ENCODE results near the gene EFHC2.

DNA sequence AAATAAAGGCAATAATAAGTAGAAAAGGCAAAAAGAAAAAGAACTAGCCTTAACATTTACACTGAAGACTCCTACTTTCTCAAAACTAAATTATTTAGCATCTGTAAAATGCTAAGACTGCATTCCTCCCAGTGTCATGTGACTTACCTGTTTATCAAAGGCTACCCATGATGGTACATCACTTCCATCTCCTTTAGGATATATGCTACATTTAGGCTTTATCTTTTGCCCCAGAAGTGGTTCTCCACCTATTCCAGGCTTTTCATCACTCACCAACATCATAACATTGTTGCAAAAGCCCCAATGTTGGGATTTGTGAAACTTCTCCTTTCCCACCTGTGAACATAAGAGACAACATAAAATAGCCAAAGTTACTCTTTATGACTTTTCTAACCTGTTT lies 31.1 kb downstream of the EFHC2 start:
- TF ChIP-seq ZNF70 (CRISPR knock-in tag; IDR thresholded peaks at IDR 0.05) (no peak), ISL1 (CRISPR knock-in tag; IDR thresholded peaks at IDR 0.05) (no peak), BACH2 (CRISPR knock-in tag; IDR thresholded peaks at IDR 0.05; ENCODE audit: borderline replicate concordance) (no peak), ZNF565 (CRISPR knock-in tag; conservative IDR thresholded peaks at IDR 0.05; ENCODE audit: low read depth) (no peak), RARB (CRISPR knock-in tag; IDR thresholded peaks at IDR 0.05) (no peak), ZFP3 (CRISPR knock-in tag; IDR thresholded peaks at IDR 0.05) (no peak), ZC3H10 (CRISPR knock-in tag; IDR thresholded peaks at IDR 0.05) (no peak), ARNTL (CRISPR knock-in tag; IDR thresholded peaks at IDR 0.05; ENCODE audit: borderline replicate concordance, low read depth) (no peak)
- TF ChIP-seq, protein P1, sequence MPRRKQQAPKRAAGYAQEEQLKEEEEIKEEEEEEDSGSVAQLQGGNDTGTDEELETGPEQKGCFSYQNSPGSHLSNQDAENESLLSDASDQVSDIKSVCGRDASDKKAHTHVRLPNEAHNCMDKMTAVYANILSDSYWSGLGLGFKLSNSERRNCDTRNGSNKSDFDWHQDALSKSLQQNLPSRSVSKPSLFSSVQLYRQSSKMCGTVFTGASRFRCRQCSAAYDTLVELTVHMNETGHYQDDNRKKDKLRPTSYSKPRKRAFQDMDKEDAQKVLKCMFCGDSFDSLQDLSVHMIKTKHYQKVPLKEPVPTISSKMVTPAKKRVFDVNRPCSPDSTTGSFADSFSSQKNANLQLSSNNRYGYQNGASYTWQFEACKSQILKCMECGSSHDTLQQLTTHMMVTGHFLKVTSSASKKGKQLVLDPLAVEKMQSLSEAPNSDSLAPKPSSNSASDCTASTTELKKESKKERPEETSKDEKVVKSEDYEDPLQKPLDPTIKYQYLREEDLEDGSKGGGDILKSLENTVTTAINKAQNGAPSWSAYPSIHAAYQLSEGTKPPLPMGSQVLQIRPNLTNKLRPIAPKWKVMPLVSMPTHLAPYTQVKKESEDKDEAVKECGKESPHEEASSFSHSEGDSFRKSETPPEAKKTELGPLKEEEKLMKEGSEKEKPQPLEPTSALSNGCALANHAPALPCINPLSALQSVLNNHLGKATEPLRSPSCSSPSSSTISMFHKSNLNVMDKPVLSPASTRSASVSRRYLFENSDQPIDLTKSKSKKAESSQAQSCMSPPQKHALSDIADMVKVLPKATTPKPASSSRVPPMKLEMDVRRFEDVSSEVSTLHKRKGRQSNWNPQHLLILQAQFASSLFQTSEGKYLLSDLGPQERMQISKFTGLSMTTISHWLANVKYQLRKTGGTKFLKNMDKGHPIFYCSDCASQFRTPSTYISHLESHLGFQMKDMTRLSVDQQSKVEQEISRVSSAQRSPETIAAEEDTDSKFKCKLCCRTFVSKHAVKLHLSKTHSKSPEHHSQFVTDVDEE (CRISPR knock-in tag; IDR thresholded peaks at IDR 0.05), result no peak
- TF ChIP-seq, protein P2, sequence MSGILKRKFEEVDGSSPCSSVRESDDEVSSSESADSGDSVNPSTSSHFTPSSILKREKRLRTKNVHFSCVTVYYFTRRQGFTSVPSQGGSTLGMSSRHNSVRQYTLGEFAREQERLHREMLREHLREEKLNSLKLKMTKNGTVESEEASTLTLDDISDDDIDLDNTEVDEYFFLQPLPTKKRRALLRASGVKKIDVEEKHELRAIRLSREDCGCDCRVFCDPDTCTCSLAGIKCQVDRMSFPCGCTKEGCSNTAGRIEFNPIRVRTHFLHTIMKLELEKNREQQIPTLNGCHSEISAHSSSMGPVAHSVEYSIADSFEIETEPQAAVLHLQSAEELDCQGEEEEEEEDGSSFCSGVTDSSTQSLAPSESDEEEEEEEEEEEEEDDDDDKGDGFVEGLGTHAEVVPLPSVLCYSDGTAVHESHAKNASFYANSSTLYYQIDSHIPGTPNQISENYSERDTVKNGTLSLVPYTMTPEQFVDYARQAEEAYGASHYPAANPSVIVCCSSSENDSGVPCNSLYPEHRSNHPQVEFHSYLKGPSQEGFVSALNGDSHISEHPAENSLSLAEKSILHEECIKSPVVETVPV (CRISPR knock-in tag; IDR thresholded peaks at IDR 0.05), result no peak
- TF ChIP-seq, protein P3, sequence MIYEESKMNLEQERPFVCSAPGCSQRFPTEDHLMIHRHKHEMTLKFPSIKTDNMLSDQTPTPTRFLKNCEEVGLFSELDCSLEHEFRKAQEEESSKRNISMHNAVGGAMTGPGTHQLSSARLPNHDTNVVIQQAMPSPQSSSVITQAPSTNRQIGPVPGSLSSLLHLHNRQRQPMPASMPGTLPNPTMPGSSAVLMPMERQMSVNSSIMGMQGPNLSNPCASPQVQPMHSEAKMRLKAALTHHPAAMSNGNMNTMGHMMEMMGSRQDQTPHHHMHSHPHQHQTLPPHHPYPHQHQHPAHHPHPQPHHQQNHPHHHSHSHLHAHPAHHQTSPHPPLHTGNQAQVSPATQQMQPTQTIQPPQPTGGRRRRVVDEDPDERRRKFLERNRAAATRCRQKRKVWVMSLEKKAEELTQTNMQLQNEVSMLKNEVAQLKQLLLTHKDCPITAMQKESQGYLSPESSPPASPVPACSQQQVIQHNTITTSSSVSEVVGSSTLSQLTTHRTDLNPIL (CRISPR knock-in tag; IDR thresholded peaks at IDR 0.05; ENCODE audit: low read depth), result no peak
- TF ChIP-seq, protein P4, sequence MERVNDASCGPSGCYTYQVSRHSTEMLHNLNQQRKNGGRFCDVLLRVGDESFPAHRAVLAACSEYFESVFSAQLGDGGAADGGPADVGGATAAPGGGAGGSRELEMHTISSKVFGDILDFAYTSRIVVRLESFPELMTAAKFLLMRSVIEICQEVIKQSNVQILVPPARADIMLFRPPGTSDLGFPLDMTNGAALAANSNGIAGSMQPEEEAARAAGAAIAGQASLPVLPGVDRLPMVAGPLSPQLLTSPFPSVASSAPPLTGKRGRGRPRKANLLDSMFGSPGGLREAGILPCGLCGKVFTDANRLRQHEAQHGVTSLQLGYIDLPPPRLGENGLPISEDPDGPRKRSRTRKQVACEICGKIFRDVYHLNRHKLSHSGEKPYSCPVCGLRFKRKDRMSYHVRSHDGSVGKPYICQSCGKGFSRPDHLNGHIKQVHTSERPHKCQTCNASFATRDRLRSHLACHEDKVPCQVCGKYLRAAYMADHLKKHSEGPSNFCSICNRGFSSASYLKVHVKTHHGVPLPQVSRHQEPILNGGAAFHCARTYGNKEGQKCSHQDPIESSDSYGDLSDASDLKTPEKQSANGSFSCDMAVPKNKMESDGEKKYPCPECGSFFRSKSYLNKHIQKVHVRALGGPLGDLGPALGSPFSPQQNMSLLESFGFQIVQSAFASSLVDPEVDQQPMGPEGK (CRISPR knock-in tag; IDR thresholded peaks at IDR 0.05; ENCODE audit: borderline replicate concordance), result no peak
- TF ChIP-seq, protein P5, sequence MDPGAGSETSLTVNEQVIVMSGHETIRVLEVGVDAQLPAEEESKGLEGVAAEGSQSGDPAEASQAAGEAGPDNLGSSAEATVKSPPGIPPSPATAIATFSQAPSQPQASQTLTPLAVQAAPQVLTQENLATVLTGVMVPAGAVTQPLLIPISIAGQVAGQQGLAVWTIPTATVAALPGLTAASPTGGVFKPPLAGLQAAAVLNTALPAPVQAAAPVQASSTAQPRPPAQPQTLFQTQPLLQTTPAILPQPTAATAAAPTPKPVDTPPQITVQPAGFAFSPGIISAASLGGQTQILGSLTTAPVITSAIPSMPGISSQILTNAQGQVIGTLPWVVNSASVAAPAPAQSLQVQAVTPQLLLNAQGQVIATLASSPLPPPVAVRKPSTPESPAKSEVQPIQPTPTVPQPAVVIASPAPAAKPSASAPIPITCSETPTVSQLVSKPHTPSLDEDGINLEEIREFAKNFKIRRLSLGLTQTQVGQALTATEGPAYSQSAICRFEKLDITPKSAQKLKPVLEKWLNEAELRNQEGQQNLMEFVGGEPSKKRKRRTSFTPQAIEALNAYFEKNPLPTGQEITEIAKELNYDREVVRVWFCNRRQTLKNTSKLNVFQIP (CRISPR knock-in tag; IDR thresholded peaks at IDR 0.05; ENCODE audit: borderline replicate concordance, low read depth), result no peak
